HepG2 (cell line): ENCODE measurements around the gene GLI3. TPM values are rescaled to one million over a fixed set of nuclear protein-coding genes. Genes with fewer than 3 reads are reported as not detected.

Experiments used
- CENPX ChIP-seq: sonication (generic); formaldehyde crosslinking; IDR thresholded peaks from 2 replicates; pipeline ENCODE4 v1.9.0; 2021; ENCODE audit warnings: mild to moderate bottlenecking, missing genetic modification reagents, moderate library complexity
- HMGXB4 ChIP-seq, 2 experiments: sonication (generic) in 1 of 2; formaldehyde crosslinking in 1 of 2; IDR thresholded peaks; 2 replicates each; pipeline versions ENCODE4 v1.4.0 to v1.6.1; 2018 to 2020; ENCODE audit warnings: missing genetic modification reagents in 2 of 2, borderline replicate concordance in 1 of 2, low read depth in 1 of 2, mild to moderate bottlenecking in 1 of 2, missing biosample characterization in 1 of 2
- IRF1 ChIP-seq: sonication (generic); formaldehyde crosslinking; IDR thresholded peaks from 2 replicates; pipeline ENCODE4 v1.4.0; 2020; ENCODE audit warnings: low read depth, mild to moderate bottlenecking, missing genetic modification reagents
- KDM2A ChIP-seq: sonication (generic); formaldehyde crosslinking; IDR thresholded peaks from 2 replicates; pipeline ENCODE4 v1.4.0; 2020; ENCODE audit warnings: low read depth, missing genetic modification reagents, borderline replicate concordance
- NFAT5 ChIP-seq: sonication (generic); formaldehyde crosslinking; IDR thresholded peaks from 2 replicates; pipeline ENCODE4 v1.4.0; 2020; ENCODE audit warnings: missing genetic modification reagents
- PCBP2 ChIP-seq: fragments of 200-400 bp; formaldehyde crosslinking; optimal IDR thresholded peaks from 2 replicates; pipeline ENCODE3; 2018; ENCODE audit warnings: low read length, low read depth; ENCODE audit not compliant: poor library complexity, severe bottlenecking
- SAP130 ChIP-seq: IDR thresholded peaks from 2 replicates; pipeline ENCODE4 v1.6.1; 2016; ENCODE audit warnings: low read depth
- ZNF276 ChIP-seq: sonication (generic); formaldehyde crosslinking; IDR thresholded peaks from 2 replicates; pipeline ENCODE4 v1.4.0; 2020; ENCODE audit warnings: mild to moderate bottlenecking, low read depth, missing genetic modification reagents
- ZNF558 ChIP-seq: sonication (generic); formaldehyde crosslinking; IDR thresholded peaks from 2 replicates; pipeline ENCODE4 v1.9.0; 2022; ENCODE audit warnings: mild to moderate bottlenecking, missing genetic modification reagents, borderline replicate concordance
- ZNF639 ChIP-seq: conservative IDR thresholded peaks from 2 replicates; pipeline ENCODE4 v1.6.1; 2018; ENCODE audit warnings: missing genetic modification reagents
- polyA plus RNA-seq, 8 experiments: library from polyadenylated mRNA; depleted of rRNA in 3 of 8; stranded (reverse) in 7 of 8; unstranded in 1 of 8; fragments of >200 nt; fragmentation: Illumina TruSeq in 4 of 8; extraction: Trizol in 4 of 8; gene quantifications; 2 replicates each; pipeline versions ENCODE4 v1.2.1 to v1.2.3, GENCODE V29; 2011 to 2016; ENCODE audit warnings: low read depth in 4 of 8, missing spikeins in 1 of 8, mixed read lengths in 1 of 8; ENCODE audit not compliant: insufficient read depth in 1 of 8
- total RNA-seq, 5 experiments: library from RNA; depleted of rRNA; stranded (reverse); fragments of >200 nt; fragmentation: Illumina TruSeq; extraction: Trizol; gene quantifications; 2 replicates each; pipeline ENCODE4 v1.2.3, GENCODE V29; 2016; ENCODE audit warnings: low read depth in 1 of 5

Gene GLI3
- total and polyA plus RNA-seq, 2 of the 13 experiments (the other 11 are each of a cell fraction or from before 2014, with no cell fraction given): not detected

- no peak for TF ChIP-seq NFAT5 (CRISPR knock-in tag)
- TF ChIP-seq PCBP2: no peak
- TF ChIP-seq SAP130 (CRISPR knock-in tag): no peak
- no peak for TF ChIP-seq ZNF276 (CRISPR knock-in tag)
- TF ChIP-seq IRF1 (CRISPR knock-in tag): no peak
- no peak for TF ChIP-seq CENPX
- TF ChIP-seq KDM2A (CRISPR knock-in tag): no peak
- no peak for TF ChIP-seq ZNF639 (CRISPR knock-in tag)
- TF ChIP-seq ZNF558: no peak
- no peak for TF ChIP-seq HMGXB4 (CRISPR knock-in tag; IDR thresholded peaks at IDR 0.05; ENCODE audit: borderline replicate concordance in 1 of 2, low read depth in 1 of 2)
Observed at GRCh38 chr7:42156291-42156865, 80.6 kb downstream of the GLI3 start (continued).
